ENCODE data around the gene SMIM36.

SMIM36 gene

GRCh38 chr17:55540414-55541091 is 29.3 kb upstream of the SMIM36 start:
- no peak overlapping the region for H3K4me3 ChIP-seq (ENCODE audit: low read depth, low read length)
- DNase-seq (ENCODE audit: low read depth), result peak; percentile 74
- no peak for TF ChIP-seq CTCF (conservative IDR thresholded peaks at IDR 0.05; ENCODE audit: low read depth, low read length)

GRCh38 chr17:55536205-55536604 is 25.0 kb upstream of the SMIM36 start:
- DNase-seq (ENCODE audit: low read depth), result no peak
- H3K4me3 ChIP-seq (ENCODE audit: low read depth, low read length), result no peak overlapping the region
- TF ChIP-seq CTCF (conservative IDR thresholded peaks at IDR 0.05; ENCODE audit: low read depth, low read length), result no peak

GRCh38 chr17:55533608-55534007 is 22.4 kb upstream of the SMIM36 start:
- no peak for TF ChIP-seq CTCF (conservative IDR thresholded peaks at IDR 0.05; ENCODE audit: low read depth, low read length)
- DNase-seq (ENCODE audit: low read depth), result peak; percentile 41
- H3K4me3 ChIP-seq (ENCODE audit: low read depth, low read length), result no peak overlapping the region

- no peak for TF ChIP-seq CTCF (conservative IDR thresholded peaks at IDR 0.05; ENCODE audit: low read depth, low read length)
- DNase-seq (ENCODE audit: low read depth), result peak; percentile 23
- H3K4me3 ChIP-seq (ENCODE audit: low read depth, low read length), result no peak overlapping the region
These were observed 21.4 kb upstream of the SMIM36 start for GRCh38 chr17:55532670-55533069.

- no peak overlapping the region for H3K4me3 ChIP-seq (ENCODE audit: low read depth, low read length)
- no peak for TF ChIP-seq CTCF (conservative IDR thresholded peaks at IDR 0.05; ENCODE audit: low read depth, low read length)
- DNase-seq (ENCODE audit: low read depth), result no peak
These were observed 19.9 kb upstream of the SMIM36 start for GRCh38 chr17:55531053-55531728.

- DNase-seq (ENCODE audit: low read depth), result no peak
- no peak for TF ChIP-seq CTCF (conservative IDR thresholded peaks at IDR 0.05; ENCODE audit: low read depth, low read length)
These were observed 18.8 kb upstream of the SMIM36 start for GRCh38 chr17:55530064-55530463.

More at GRCh38 chr17:55530064-55530463, 18.8 kb upstream of the SMIM36 start:
- H3K4me3 ChIP-seq (ENCODE audit: low read depth, low read length), result no peak overlapping the region

All from choroid plexus epithelial cell (primary cell).